HG02885 (cell line): Measurements from ENCODE around the gene SHISA9.
"Not testable (repeated sequence)": the region's sequence is repeated elsewhere in the genome, so short reads cannot be mapped to it uniquely, and the experiment has no call there.

Source experiments
- ATAC-seq: cut with Tn5 transposase; IDR thresholded peaks from one replicate; pipeline ENCODE4 v1.9.1; 2021; ENCODE audit warnings: mild to moderate bottlenecking; ENCODE audit not compliant: unreplicated experiment, poor library complexity

SHISA9 gene

DNA sequence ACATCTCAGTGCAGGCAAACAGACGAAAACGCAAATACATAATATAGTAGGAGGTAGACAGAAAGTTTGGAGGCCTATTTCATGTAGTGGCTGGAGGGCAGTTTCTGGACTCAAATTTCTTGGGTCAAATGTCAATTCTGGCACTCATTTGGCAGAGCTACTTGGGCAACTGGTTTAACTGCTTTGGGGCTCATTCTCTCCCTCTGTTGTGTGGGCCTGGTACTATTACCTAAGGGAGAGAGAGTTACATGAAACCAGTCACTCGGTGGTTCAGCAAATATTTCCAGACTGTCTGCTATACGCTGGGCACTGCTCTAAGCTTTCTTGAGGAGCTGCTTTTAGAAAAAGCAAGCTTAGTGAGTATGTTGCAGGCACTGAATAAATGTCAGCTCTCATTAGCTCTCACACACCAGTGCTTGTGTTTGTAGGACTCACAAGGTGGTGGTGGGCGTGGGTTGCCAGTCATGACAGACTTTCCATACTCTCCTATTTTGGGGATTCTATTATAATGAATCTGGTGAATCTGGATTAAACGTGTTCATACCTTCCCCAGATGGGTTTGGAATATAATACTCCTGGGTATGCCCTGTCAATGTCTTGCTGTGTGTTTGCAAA lies 1.8 kb upstream of the SHISA9 start:
- no peak for ATAC-seq

DNA sequence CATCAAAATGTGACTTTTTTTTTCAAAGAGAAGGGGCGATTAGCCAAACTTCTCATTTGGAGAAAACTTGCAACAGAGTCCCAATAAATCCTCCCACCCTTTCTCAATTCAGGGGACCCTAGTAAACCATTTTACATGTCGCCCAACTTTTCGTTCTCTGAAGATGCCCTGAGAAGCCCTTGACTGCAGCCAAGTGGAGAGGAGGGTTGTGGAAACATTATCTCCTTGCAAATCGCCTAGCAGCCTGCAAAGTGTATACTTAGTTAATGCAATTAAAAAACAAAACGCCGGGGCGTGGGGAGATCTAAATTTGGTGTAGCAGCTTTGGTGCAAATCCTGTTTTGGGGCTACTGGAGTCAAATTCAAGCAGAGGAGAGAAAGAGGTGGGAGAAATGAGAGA lies 1.2 kb upstream of the SHISA9 start:
- no peak for ATAC-seq

DNA sequence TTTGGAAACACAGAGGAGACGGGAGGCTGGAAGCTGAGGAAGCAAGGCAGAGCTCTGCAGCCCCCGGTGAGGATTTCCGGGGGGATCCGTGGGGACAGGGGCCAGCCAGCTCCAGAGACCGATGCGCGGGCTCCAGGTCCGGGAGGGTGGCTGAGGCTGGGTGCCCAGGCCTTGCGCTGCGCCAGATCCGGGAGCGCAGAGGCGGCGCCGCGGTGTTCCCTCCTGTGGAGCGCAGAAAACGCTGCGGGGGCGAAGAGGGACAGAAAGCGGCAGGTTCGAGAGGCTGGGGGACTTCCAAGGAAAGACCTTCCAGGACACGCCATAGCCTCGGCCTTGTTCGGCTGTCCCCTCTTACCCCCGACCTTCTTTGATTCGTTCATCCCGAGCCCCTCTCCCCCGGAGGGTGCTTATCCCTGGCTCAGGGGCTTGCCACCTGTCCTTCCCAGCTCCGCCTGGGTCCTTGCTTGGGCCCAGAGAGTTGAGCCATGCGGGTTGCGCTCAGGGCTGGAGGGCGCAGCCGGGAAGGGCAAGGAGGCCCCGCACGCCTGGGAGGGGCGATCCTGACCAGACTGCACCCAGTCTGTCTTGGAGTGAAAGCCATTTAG lies 697 bp upstream of the SHISA9 start:
- ATAC-seq, result no peak

DNA sequence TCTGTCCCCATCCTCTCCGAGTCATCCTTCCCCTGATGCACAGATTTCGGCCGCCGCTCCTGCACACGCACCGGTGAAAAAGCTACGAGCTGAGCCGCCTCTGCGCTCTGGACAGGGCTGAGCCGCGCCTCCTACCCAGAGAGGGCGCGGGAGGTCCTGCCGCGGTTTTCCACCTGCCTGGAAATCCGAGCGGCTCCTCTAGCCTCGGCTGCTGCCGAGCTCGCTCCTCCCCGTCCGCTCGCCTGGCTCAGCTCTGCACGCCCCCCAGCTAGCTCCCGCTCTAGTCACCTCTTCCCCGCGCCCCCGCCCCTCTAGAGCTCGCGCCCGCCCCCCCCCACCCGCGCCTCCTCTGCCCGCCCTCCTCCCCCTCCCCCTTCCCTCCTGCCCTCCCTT lies 198 bp upstream of the SHISA9 start:
- no peak for ATAC-seq

DNA sequence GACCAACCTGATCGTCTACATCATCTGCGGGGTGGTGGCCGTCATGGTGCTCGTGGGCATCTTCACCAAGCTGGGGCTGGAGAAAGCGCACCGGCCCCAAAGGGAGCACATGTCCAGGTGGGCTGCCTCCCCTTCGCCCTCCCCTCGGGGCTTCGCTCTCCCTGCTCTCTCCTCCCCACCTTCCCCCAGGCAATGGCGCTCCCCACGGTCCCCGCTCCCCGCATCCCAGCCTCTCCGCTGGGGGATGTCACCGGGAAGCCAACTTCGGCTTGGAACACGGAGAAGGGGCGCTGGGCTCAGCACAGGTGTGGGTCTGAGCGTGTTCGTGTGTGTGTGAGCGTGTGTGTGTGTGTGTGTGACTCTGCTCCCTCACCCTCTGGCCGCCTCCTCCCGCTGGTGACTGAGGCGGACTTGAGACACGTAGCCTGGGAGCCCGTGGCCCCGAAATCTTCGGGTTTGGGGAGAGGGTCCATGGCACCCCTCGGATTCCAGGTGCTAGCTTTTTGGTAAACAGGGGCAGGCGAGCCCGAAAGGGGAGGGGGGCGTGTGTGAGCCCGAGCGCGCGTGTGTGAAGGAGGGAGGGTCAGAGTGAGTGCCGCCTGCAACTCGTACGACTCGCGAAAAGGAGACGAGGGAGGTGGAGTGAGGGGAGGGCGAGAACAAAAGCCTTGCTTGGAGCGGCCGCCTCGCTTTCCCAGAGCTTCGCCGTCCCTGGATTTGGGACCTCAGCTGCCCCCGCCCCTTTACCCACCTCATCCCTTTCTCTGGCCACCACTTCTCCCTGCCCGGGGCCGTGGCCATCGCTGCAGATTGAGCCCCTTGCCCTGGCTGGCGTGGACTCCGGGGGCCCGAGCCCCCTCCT lies 1.3 kb downstream of the SHISA9 start:
- no peak for ATAC-seq

DNA sequence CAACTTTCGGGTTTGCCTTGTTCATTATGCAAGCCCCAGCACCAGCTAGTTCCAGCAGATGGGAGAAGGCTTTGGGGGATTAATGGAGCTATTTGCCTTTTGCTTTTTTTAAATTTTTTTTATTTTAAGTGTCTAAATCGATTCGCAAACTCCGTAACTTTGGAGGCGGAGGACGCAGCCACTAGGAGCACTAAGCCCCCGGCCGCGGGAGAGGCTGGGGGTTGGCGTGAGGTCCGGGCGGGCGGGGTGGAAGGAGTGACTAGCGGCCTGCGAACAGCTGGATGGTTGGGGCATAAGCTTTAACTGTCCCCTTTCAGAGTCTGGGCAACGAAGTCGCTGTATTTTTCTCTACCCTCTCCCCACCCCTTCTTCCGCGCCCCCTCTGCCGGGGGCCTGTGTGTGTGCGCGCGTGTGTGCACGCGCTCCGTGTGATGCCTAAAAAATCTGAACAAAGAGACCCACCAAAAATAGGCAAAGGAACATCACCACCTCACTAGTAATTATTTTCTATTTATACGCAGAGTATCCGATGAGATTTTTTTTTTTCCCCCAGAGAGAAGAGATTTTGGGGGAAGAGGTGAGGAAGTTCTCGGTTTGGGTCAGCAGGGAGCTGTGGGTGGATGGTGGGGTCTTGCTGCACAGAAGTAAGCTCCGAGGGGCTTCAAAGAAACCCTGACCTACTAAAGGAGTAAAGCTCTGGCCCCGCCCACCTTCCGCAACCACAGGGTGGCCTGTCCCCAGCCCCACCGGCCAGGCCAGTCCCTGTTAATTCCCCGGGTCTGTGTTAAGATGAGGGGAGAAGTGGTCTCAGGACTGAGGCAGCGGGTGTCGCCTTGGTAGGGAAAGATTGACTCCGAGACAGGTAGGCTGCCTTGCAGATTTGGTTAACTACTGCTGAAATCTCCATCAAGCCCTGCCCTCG lies 2.3 kb downstream of the SHISA9 start:
- ATAC-seq, result no peak

DNA sequence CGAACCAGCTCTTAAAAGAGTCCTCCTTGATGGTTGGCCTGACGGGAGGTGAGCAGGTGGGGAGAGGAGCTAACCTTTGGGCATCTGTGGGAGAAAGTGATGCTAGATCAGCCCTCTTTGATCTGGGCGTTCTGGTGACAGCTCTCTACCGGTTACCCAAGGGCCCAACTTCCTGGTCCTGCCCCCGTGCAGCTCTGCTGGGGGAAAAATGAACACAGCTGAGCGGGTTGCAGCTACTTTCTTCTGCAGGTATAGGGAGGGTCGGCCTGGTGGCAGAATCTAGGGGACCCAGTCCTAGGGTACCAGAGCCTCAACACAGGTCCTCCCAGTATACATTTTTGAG lies 2.9 kb downstream of the SHISA9 start:
- ATAC-seq, result no peak

DNA sequence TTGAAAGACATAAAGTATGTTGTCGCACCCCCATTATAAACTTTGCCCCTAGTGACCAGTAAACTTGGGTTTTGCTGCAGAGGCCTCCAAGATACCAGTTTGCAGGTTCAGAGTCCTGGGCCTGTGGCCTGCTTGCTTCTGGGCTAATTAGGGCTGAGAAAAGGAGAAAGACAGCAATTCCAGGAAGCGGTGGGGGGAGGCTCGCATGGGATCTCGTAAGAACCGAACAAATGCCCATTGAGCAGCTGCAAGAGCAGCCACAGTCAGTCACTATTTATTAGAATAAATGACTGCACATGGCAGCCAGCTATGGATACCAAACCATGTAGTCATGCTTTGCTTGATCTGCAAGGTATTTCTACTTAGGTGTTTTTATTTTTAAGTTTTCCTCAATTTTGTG lies 4.9 kb downstream of the SHISA9 start:
- ATAC-seq, result no peak

DNA sequence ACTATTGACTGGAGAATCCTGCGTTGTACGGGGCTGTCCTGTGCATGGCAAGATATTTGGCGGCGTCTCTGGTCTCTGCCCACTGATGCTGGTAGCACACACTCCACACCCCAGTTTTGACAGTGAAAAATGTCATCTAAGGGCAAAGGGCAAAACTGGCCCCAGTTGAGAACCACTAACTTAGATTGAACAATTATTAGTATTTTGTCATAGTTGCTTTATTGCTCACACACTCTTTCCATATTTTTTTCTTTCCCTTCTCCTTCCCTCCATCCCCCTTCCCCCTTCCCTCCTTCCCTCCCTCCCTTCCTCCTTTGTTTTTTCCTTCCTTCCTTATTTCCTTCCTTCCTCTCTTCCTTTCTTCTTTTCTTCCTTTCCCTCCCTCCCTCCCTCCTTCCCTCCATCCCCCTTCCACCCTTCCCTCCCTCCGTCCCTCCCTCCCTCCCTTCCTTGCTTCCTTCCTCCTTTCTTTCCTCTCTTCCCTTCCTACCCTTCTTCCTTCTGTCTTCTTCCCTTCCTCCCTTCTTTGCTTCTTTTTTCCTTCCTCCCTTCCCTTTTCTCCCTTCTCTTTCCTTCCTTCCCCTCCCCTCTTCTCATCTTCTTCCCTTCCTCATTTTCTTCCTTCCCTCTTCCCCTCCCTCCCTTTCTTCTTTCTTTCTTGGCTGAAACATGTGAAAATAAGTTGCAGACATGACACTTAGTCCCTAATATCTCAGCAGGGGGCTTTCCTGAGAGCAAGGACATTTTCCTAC lies 5.5 kb downstream of the SHISA9 start:
- ATAC-seq, result no peak

DNA sequence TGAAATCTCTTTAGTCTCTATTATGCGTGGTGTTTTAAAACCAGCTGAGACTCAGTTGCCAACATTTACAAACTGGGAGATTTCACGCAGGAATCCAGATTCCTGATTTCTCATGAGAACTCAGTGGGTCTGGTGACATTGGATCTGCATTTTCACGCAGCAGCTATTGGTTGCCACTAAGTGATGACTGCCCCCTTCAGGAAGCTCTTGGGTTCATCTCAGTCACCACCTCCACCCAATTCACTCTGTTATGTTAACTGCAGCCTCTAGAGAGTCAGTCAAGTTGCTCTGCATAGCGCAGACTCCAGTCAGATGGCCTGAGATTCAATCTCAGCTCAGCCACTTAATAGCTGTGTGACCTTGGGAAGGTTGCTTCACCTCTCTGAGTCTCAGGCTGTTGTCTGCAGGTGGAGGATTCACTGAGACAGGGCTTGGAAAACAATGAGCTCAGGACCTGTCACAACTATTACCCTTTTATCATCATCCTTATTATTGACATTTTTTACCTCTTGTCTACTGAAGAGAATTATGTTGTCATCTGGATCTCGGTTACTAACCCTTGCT lies 6.4 kb downstream of the SHISA9 start:
- no peak for ATAC-seq

DNA sequence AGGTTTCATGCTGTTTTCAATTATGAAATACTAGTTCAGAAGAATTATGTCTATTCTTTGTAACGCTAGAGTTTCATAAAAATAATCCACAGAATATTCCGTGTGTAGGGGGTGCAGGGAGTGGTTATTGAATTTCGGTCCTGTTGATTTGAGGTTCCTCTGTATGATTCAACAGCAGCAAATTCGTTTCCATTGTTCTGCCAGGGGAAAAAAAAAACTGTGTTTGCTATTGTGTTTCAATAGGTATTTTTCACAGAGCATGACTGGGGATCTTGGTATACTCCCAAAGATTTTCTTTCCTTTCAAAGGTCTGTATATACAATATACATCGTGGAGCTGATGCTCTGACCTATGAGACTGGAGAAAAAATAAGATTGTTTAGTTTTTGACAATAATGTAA lies 15.8 kb downstream of the SHISA9 start:
- ATAC-seq, result no peak

DNA sequence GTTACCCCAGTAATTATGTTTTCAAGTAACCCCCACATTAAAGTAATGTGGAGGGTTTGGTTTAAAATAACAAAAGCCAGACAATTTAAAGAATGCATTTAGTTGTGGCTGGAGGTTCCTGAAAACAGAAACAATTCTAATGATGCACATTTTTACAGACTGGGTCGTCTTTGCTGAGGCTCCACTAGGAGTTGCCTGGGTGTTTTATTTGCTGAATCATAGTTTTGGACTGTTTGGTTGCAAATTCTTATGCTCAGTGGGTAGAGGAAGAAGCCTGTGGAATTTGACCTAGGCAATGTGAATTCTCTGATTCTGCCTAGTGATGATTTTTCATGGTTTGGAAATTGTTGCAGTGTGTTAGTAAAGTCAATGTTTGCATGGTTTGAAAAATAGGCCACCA lies 16.3 kb downstream of the SHISA9 start:
- ATAC-seq, result no peak

DNA sequence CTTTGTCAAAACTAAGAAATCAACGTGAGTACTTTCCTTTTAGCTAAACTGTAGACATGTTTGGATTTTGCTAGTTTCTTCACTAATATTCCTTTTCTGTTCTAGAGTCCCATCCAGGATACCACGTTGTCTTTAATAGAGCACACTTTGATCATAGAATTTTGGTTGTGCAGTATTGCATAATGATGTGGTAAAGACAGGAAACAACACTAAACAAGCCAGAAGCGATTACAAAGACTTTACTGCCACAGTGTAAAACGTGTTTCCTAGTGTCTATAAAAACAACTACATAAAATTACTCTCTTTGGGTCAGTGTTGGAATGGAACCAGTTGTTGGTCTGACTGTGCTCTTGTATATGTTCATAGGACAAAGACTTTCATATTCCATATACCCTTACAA lies 19.3 kb downstream of the SHISA9 start:
- ATAC-seq, result no peak

DNA sequence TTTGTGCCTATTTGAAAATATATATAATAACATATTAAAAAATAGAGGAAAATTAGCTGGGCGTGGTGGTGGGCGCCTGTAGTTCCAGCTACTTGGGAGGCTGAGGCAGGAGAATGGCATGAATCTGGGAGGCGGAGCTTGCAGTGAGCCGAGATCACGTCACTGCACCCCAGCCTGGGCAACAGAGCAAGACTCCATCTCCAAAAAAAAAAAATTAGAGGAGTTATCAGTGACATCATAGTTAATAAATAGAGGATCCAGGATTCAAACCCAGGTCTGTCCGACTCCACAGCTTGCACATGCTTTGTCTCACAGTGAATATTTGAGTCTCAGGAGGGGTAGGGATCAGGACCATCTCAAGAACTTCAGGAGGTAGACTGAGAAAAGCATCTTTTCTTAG lies 22.2 kb downstream of the SHISA9 start:
- not testable (repeated sequence) for ATAC-seq

DNA sequence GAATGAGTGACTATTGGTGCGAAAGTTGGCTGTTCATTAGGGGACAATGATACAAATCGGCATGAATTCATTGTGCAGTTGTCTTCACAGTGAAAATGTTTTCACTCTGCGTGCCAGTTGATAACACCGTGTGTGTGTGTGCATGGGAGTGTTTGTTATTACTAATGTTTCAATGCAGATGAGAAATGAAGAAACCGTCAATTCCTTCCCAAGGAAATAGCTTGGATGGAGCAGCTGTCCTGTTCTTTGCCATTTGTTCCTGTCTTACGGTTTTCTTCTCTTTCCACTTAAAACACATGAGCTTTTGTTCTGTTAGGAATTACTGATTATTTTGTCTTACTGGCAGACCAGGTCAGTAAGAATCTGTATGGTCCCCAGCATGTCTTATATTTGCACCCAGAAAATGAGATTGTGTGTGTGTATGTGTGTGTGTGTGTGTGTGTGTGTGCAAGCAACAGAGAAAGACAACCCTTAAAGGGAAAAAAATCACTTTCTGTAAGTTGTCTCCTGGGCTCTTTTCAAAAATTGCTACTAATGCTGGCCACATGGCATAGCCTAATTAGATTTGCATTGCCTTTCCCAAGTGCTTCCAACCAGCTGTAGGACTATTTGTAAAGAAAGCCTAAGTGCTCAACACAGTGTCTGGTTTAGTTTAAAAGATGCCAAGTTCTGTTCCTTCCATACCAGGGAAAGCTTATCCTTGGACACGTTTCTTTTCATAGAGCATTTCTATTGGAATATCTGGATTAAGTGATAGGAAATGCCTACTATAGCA lies 23.8 kb downstream of the SHISA9 start:
- ATAC-seq, result no peak

DNA sequence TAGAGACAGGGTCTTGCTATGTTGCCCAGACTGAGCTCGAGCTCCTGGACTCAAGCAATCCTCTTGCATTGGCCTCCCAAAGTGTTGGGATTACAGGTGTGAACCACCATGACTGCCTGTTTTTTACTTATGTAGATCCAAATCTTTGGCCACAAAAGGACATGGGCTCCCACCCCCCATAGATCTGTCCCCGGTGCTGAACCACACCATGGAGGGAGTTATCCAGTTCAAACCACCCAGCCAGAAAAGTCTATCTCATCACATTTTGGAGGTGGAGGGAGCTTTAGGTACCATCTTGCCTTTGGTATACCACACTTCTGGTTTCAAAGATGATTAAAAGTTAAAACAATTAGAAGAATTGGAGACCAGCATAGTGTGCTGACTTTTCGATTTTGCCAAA lies 26.2 kb downstream of the SHISA9 start:
- no peak for ATAC-seq

DNA sequence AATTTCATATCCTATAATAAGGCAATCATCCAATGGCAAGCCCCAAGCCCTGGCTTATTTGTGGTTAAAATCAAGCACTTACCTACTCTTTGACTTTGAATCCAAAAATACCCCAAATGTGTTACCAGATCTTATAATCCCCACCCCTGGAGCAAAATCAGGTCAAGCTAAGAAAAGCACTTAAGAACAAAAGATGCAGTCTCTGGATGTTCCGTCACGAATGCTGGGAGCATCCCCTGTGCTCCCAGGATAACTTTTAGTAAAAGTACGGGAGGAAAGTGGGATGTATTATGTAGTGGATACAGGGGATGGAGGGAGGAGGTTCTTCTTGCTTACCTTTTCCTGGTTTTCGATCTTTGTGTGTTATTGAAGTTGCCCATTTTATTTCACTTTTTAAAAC lies 29.5 kb downstream of the SHISA9 start:
- no peak for ATAC-seq

DNA sequence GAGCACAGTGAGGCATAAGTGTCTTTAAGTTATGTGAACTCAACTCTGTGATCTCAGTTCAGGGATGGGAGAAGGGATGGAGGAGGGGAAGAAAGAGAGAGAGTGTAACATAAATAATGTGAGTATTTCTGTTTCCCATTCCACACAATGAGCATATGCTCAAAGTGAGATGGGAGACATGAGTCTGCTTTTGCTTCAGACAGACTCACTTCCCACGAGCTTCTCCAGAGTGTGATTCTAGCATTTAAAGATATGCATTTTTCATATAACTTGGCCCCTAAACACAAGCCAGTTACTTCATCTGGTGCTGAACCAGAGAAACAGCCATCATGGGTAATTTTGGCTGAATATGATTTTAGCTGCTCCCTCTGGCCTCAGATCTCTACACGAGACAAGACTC lies 35.0 kb downstream of the SHISA9 start:
- no peak for ATAC-seq

DNA sequence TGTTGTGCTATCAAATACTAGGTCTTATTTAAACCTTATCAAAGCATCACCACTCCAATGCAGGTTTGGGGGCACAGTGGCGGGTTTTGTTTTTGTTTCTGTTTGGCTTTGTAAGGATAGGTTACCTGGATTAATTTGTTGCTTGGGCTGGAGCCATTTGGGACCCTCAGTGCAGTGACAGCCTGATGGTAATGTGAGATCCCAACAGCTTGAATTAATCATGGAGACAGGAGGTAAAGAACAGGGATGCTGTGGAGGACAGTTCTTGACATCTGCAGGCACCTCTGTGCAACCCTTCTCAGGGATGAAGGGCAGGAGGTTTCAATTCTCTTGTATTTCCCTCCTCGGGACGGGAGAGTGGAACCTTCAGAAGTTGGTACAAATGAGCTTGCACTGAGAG lies 40.5 kb downstream of the SHISA9 start:
- no peak for ATAC-seq
